GM12878 (cell line): Measurements from ENCODE around the gene AP1G2. TPM values are rescaled to one million over a fixed set of nuclear protein-coding genes. Genes with fewer than 3 reads are reported as not detected.

Experiments used
- CBFB ChIP-seq: IDR thresholded peaks from 2 replicates; pipeline ENCODE4 v1.6.1; 2016; ENCODE audit warnings: antibody characterized with exemption, low read depth
- ETV6 ChIP-seq, 2 experiments: fragments of 450-650 bp in 1 of 2; IDR thresholded peaks in 1 of 2; conservative IDR thresholded peaks in 1 of 2; 2 replicates each; pipeline ENCODE4 v1.6.1; 2014; ENCODE audit warnings: antibody characterized with exemption in 1 of 2, borderline replicate concordance in 1 of 2, low read depth in 1 of 2, mild to moderate bottlenecking in 1 of 2, moderate library complexity in 1 of 2
- LARP7 ChIP-seq: fragments of 450-650 bp; IDR thresholded peaks from 2 replicates; pipeline ENCODE4 v1.6.1; 2017; ENCODE audit warnings: mild to moderate bottlenecking
- MYC ChIP-seq: IDR thresholded peaks from 2 replicates; pipeline ENCODE4 v1.6.1; 2011; ENCODE audit warnings: mild to moderate bottlenecking, low read length, moderate library complexity, inconsistent platforms; ENCODE audit not compliant: insufficient read depth, insufficient replicate concordance, insufficient read length, severe bottlenecking
- SMC3 ChIP-seq: IDR thresholded peaks from 2 replicates; pipeline ENCODE4 v1.6.1; 2011; ENCODE audit warnings: low read length, improper control_type of control experiment, borderline replicate concordance
- SP1 ChIP-seq: IDR thresholded peaks from one replicate; pipeline ENCODE4 v1.6.1; 2011; ENCODE audit warnings: low read depth, low read length
- STAT3 ChIP-seq: IDR thresholded peaks from 2 replicates; pipeline ENCODE4 v1.6.1; 2011; ENCODE audit warnings: low read depth, low read length, improper control_type of control experiment
- ZNF24 ChIP-seq: fragments of 450-650 bp; IDR thresholded peaks from 2 replicates; pipeline ENCODE4 v1.6.1; 2017; ENCODE audit warnings: antibody characterized with exemption, mild to moderate bottlenecking
- polyA plus RNA-seq, 11 experiments: library from polyadenylated mRNA; depleted of rRNA in 4 of 11; unstranded in 6 of 11; stranded (reverse) in 5 of 11; fragments of >200 nt; fragmentation: Nextera tagmentation in 4 of 11; fragmentation: Illumina TruSeq in 1 of 11; extraction: Ambion mirVana in 4 of 11; extraction: Trizol in 1 of 11; gene quantifications; 1 replicate in 1 of 11; 2 replicates in 10 of 11; pipeline versions ENCODE4 v1.2.1 to v1.2.3, GENCODE V29; 2011 to 2016; ENCODE audit warnings: inconsistent platforms in 2 of 11, missing spikeins in 2 of 11, low read depth in 1 of 11
- total RNA-seq, 4 experiments: library from RNA; depleted of rRNA in 3 of 4; stranded (reverse); fragments of >200 nt in 3 of 4; fragmentation: Illumina TruSeq in 1 of 4; extraction: Trizol in 1 of 4; gene quantifications; 2 replicates each; pipeline versions ENCODE4 v1.2.1 to v1.2.3, GENCODE V29; 2013 to 2021
- TF ChIP-seq, protein P1 (sequence below): fragments of 450-650 bp; IDR thresholded peaks from 2 replicates; pipeline ENCODE4 v1.6.1; 2018; ENCODE audit warnings: mild to moderate bottlenecking, low read depth, moderate library complexity; ENCODE audit not compliant: partially characterized antibody
- TF ChIP-seq, protein P2 (sequence below): fragments of 450-650 bp; IDR thresholded peaks from 2 replicates; pipeline ENCODE4 v1.6.1; 2017; ENCODE audit warnings: mild to moderate bottlenecking, moderate library complexity
- TF ChIP-seq, protein P3 (sequence below), 3 experiments: IDR thresholded peaks in 2 of 3; conservative IDR thresholded peaks in 1 of 3; 2 replicates each; pipeline ENCODE4 v1.5.1; 2011; ENCODE audit warnings: low read depth in 3 of 3, low read length in 3 of 3, mild to moderate bottlenecking in 3 of 3, control low read depth in 2 of 3, moderate library complexity in 2 of 3, inconsistent platforms in 1 of 3, mixed read lengths in 1 of 3; ENCODE audit not compliant: control insufficient read depth in 2 of 3, insufficient read depth in 1 of 3; ENCODE audit errors: extremely low read depth in 1 of 3
- TF ChIP-seq, protein P4 (sequence below): IDR thresholded peaks from 2 replicates; pipeline ENCODE4 v1.6.1; 2012; ENCODE audit warnings: low read depth, low read length, improper control_type of control experiment
- TF ChIP-seq, protein P5 (sequence below): fragments of 150-350 bp; IDR thresholded peaks from 2 replicates; pipeline ENCODE4 v1.6.1; 2016; ENCODE audit warnings: low read depth, low read length

AP1G2 gene
- total and polyA plus RNA-seq, 10 of the 15 experiments (the other 5 are each of a cell fraction or from before 2014, with no cell fraction given) = 41.5 to 146 (median 103) TPM

DNA sequence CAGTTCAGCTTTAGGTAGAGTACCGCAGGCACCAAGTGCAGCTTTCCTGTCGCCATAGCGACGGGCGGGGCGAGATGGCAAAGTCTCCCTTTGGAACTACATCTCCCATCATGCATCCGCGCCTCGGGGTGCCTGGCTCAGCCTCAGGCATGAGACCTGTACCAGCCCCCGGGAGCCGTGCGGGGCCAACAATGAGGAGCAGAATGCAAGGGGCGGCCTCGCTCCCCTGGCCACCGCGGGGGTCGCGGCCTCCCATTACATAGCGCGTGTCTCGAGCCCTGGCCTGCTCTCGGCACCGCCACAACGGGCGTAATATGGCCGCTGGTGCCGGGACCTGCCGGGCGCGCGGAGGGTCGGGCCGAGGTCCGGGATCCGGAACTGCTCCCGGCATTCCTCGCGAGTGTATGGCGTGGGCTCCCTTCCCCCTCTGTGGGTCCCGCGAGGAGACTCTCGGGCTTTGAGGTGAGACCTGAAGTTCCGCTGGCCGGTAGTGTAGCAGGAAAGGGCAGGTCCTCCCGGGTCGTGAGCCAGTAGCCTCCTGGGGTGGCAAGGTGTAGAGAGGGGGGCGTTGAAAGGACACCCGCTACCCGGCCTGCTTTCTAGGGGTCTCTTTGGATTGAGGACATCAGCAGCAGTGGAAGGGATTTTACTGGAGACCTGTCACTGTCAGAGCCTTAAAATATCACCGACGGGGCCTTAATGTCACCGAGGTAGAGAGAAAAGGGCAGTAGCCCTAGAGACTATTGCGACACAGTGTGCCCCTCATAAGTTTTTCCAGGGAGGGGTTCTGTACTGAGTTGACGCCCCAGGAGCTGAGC lies 11.5 kb downstream of the AP1G2 start, which contains the start of gene THTPA (continued):
- TF ChIP-seq, protein P1, sequence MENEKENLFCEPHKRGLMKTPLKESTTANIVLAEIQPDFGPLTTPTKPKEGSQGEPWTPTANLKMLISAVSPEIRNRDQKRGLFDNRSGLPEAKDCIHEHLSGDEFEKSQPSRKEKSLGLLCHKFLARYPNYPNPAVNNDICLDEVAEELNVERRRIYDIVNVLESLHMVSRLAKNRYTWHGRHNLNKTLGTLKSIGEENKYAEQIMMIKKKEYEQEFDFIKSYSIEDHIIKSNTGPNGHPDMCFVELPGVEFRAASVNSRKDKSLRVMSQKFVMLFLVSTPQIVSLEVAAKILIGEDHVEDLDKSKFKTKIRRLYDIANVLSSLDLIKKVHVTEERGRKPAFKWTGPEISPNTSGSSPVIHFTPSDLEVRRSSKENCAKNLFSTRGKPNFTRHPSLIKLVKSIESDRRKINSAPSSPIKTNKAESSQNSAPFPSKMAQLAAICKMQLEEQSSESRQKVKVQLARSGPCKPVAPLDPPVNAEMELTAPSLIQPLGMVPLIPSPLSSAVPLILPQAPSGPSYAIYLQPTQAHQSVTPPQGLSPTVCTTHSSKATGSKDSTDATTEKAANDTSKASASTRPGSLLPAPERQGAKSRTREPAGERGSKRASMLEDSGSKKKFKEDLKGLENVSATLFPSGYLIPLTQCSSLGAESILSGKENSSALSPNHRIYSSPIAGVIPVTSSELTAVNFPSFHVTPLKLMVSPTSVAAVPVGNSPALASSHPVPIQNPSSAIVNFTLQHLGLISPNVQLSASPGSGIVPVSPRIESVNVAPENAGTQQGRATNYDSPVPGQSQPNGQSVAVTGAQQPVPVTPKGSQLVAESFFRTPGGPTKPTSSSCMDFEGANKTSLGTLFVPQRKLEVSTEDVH = peak; percentile 24
- TF ChIP-seq SP1 (no peak), STAT3 (no peak), SMC3 (no peak), ETV6 (conservative IDR thresholded peaks at IDR 0.05 in 1 of 2, IDR thresholded peaks at IDR 0.05 in 1 of 2; ENCODE audit: borderline replicate concordance in 1 of 2, low read depth in 1 of 2) (no peak), LARP7 (peak; percentile 93), CBFB (peak; percentile 61; the same call in 1 of the 2 replicates), ZNF24 (no peak), MYC (no peak)
- TF ChIP-seq, protein P2, sequence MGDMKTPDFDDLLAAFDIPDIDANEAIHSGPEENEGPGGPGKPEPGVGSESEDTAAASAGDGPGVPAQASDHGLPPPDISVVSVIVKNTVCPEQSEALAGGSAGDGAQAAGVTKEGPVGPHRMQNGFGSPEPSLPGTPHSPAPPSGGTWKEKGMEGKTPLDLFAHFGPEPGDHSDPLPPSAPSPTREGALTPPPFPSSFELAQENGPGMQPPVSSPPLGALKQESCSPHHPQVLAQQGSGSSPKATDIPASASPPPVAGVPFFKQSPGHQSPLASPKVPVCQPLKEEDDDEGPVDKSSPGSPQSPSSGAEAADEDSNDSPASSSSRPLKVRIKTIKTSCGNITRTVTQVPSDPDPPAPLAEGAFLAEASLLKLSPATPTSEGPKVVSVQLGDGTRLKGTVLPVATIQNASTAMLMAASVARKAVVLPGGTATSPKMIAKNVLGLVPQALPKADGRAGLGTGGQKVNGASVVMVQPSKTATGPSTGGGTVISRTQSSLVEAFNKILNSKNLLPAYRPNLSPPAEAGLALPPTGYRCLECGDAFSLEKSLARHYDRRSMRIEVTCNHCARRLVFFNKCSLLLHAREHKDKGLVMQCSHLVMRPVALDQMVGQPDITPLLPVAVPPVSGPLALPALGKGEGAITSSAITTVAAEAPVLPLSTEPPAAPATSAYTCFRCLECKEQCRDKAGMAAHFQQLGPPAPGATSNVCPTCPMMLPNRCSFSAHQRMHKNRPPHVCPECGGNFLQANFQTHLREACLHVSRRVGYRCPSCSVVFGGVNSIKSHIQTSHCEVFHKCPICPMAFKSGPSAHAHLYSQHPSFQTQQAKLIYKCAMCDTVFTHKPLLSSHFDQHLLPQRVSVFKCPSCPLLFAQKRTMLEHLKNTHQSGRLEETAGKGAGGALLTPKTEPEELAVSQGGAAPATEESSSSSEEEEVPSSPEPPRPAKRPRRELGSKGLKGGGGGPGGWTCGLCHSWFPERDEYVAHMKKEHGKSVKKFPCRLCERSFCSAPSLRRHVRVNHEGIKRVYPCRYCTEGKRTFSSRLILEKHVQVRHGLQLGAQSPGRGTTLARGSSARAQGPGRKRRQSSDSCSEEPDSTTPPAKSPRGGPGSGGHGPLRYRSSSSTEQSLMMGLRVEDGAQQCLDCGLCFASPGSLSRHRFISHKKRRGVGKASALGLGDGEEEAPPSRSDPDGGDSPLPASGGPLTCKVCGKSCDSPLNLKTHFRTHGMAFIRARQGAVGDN = peak; percentile 34; the same call in 1 of the 2 replicates
- TF ChIP-seq, protein P3, sequence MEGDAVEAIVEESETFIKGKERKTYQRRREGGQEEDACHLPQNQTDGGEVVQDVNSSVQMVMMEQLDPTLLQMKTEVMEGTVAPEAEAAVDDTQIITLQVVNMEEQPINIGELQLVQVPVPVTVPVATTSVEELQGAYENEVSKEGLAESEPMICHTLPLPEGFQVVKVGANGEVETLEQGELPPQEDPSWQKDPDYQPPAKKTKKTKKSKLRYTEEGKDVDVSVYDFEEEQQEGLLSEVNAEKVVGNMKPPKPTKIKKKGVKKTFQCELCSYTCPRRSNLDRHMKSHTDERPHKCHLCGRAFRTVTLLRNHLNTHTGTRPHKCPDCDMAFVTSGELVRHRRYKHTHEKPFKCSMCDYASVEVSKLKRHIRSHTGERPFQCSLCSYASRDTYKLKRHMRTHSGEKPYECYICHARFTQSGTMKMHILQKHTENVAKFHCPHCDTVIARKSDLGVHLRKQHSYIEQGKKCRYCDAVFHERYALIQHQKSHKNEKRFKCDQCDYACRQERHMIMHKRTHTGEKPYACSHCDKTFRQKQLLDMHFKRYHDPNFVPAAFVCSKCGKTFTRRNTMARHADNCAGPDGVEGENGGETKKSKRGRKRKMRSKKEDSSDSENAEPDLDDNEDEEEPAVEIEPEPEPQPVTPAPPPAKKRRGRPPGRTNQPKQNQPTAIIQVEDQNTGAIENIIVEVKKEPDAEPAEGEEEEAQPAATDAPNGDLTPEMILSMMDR (IDR thresholded peaks at IDR 0.05 in 2 of 3, conservative IDR thresholded peaks at IDR 0.05 in 1 of 3; ENCODE audit: control insufficient read depth in 2 of 3, extremely low read depth in 1 of 3, insufficient read depth in 1 of 3, low read depth in 3 of 3, low read length in 3 of 3) = no peak
- TF ChIP-seq, protein P4, sequence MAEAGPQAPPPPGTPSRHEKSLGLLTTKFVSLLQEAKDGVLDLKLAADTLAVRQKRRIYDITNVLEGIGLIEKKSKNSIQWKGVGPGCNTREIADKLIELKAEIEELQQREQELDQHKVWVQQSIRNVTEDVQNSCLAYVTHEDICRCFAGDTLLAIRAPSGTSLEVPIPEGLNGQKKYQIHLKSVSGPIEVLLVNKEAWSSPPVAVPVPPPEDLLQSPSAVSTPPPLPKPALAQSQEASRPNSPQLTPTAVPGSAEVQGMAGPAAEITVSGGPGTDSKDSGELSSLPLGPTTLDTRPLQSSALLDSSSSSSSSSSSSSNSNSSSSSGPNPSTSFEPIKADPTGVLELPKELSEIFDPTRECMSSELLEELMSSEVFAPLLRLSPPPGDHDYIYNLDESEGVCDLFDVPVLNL = no peak
- TF ChIP-seq, protein P5, sequence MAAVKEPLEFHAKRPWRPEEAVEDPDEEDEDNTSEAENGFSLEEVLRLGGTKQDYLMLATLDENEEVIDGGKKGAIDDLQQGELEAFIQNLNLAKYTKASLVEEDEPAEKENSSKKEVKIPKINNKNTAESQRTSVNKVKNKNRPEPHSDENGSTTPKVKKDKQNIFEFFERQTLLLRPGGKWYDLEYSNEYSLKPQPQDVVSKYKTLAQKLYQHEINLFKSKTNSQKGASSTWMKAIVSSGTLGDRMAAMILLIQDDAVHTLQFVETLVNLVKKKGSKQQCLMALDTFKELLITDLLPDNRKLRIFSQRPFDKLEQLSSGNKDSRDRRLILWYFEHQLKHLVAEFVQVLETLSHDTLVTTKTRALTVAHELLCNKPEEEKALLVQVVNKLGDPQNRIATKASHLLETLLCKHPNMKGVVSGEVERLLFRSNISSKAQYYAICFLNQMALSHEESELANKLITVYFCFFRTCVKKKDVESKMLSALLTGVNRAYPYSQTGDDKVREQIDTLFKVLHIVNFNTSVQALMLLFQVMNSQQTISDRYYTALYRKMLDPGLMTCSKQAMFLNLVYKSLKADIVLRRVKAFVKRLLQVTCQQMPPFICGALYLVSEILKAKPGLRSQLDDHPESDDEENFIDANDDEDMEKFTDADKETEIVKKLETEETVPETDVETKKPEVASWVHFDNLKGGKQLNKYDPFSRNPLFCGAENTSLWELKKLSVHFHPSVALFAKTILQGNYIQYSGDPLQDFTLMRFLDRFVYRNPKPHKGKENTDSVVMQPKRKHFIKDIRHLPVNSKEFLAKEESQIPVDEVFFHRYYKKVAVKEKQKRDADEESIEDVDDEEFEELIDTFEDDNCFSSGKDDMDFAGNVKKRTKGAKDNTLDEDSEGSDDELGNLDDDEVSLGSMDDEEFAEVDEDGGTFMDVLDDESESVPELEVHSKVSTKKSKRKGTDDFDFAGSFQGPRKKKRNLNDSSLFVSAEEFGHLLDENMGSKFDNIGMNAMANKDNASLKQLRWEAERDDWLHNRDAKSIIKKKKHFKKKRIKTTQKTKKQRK = no peak
